ENCODE measurements around the gene AOAH. TPM values are rescaled to one million over a fixed set of nuclear protein-coding genes. Genes with fewer than 3 reads are reported as not detected.

Gene AOAH
- total RNA-seq, 1 experiment from 2014 or later = 0.39 TPM

- peaks cover 8% of the 10 kb centered on the region; the same call in 1 of the 2 replicates for H3K4me1 ChIP-seq (ENCODE audit: insufficient read depth, low read length)
- no peaks in the 10 kb centered on the region for H3K27me3 ChIP-seq (ENCODE audit: insufficient read depth, low read length)
- H4K20me1 ChIP-seq (ENCODE audit: control insufficient read depth, insufficient read depth, insufficient read length) = no peaks in the 10 kb centered on the region
- H3T11ph ChIP-seq (ENCODE audit: low read length) = no peak overlapping the region
- H3K4me2 ChIP-seq (ENCODE audit: insufficient read depth, insufficient read length, low read length) = no peak overlapping the region
- no CpG with 5 or more reads among the region's 3 CpGs for WGBS (ENCODE audit: extremely low coverage, insufficient read length, low lambda C conversion rate)
- no peaks in the 10 kb centered on the region for H3K27me3 Mint-ChIP-seq (ENCODE audit: low read depth)
- no peak overlapping the region for H3K18ac ChIP-seq (ENCODE audit: insufficient read length, low read depth, low read length)
- H3K14ac ChIP-seq (ENCODE audit: insufficient read depth, low read length) = no peak overlapping the region
- H3K23ac ChIP-seq (ENCODE audit: insufficient read length, low read depth, low read length) = no peak overlapping the region
- no peak overlapping the region for H4K8ac ChIP-seq (replicated peaks; ENCODE audit: insufficient read length, low read depth, low read length)
- peaks cover 6 to 13% of the 10 kb centered on the region in 2 experiments; a peak in 3 of 4 replicates for H3K4me1 Mint-ChIP-seq
- H3K79me1 ChIP-seq (ENCODE audit: insufficient read depth, low read depth, low read length, poor library complexity, severe bottlenecking) = no peaks in the 10 kb centered on the region
- H3K9ac ChIP-seq (ENCODE audit: extremely low read depth, insufficient read length, low read length) = no peak overlapping the region
- no peak for DNase-seq
- H3K27ac Mint-ChIP-seq = no peak overlapping the region
- H4K5ac ChIP-seq (ENCODE audit: insufficient read length, low read depth, low read length) = no peak overlapping the region
- no peak for TF ChIP-seq CTCF (conservative IDR thresholded peaks at IDR 0.05)
- H2AK5ac ChIP-seq (ENCODE audit: insufficient read length, low read length) = no peak overlapping the region
- H3K36me3 Mint-ChIP-seq (ENCODE audit: insufficient read depth in 1 of 3, low read depth in 3 of 3) = 0 out of 7 replicates have a peak, but pooled peaks cover 0 to 4% (median 0%) of the 10 kb centered on the region in 3 experiments
- no peak overlapping the region for H2BK120ac ChIP-seq (ENCODE audit: low read depth, low read length, poor library complexity, severe bottlenecking)
- H2BK20ac ChIP-seq (ENCODE audit: low read depth, low read length, poor library complexity, severe bottlenecking) = no peak overlapping the region
- H3K9me3 ChIP-seq (ENCODE audit: control insufficient read depth, low read depth, low read length) = no peaks in the 10 kb centered on the region
- H3K9me3 Mint-ChIP-seq = peaks cover 2% of the 10 kb centered on the region in 2 experiments; a peak in 3 of 5 replicates
- H3K4me3 Mint-ChIP-seq = no peak overlapping the region
- H3K56ac ChIP-seq (ENCODE audit: insufficient read length, low read depth, low read length) = no peak overlapping the region
- no peak overlapping the region for H2AFZ ChIP-seq (ENCODE audit: low read length)
- H3K23me2 ChIP-seq (ENCODE audit: insufficient read length, low read depth, low read length, poor library complexity, severe bottlenecking) = no peaks in the 10 kb centered on the region
- H2BK5ac ChIP-seq (ENCODE audit: insufficient read length, low read length) = no peak overlapping the region
- no peak overlapping the region for H4K91ac ChIP-seq (ENCODE audit: insufficient read length, low read depth, low read length)
- H2BK15ac ChIP-seq (ENCODE audit: low read depth, low read length) = no peak overlapping the region
- no peaks in the 10 kb centered on the region for H3K79me2 ChIP-seq (ENCODE audit: insufficient read depth, low read length)
- H3K4ac ChIP-seq (ENCODE audit: low read depth, low read length) = no peak overlapping the region
- H3K27ac ChIP-seq (ENCODE audit: insufficient read length, low read depth, low read length) = no peak overlapping the region
- no peak overlapping the region for H2BK12ac ChIP-seq (ENCODE audit: insufficient read length, low read depth, low read length)
Observed at GRCh38 chr7:36734731-36735130, 10.4 kb upstream of the AOAH start.

Data from H9 (cell line).